SK-N-MC (cell line): ENCODE data around the gene CEP68.

ENCODE experiments used
- EZH2 ChIP-seq: fragments of 200-600 bp; sonication (generic); IDR thresholded peaks from one replicate; pipeline ENCODE4 v1.6.1; 2017; ENCODE audit warnings: antibody characterized with exemption
- FOXP2 ChIP-seq: optimal IDR thresholded peaks from 2 replicates; pipeline ENCODE3; 2011; ENCODE audit warnings: mild to moderate bottlenecking, moderate library complexity; ENCODE audit not compliant: insufficient read depth; ENCODE audit errors: extremely low read length, control extremely low read depth
- POLR2AphosphoS5 ChIP-seq: IDR thresholded peaks from 2 replicates; pipeline ENCODE4 v1.6.1; 2012; ENCODE audit warnings: mild to moderate bottlenecking, low read depth, low read length, borderline replicate concordance

GRCh38 chr2:65136253-65136652 lies 80.0 kb downstream of the CEP68 start:
- TF ChIP-seq EZH2: no peak
- no peak for TF ChIP-seq POLR2AphosphoS5
- no peak for TF ChIP-seq FOXP2
